ENCODE measurements around the gene MAPK8IP1.
A peak's percentile ranks its signal among the peaks of the same experiment; 100 is the strongest.

Gene MAPK8IP1

GRCh38 chr11:45869551-45869950 lies 15.9 kb upstream of the MAPK8IP1 start:
- H3K4me3 ChIP-seq (ENCODE audit: low read length): no peak overlapping the region
- no peaks in the 10 kb centered on the region for H3K27me3 ChIP-seq (ENCODE audit: control insufficient read depth, insufficient read depth, low read length)
- no peaks in the 10 kb centered on the region for H3K4me1 ChIP-seq (ENCODE audit: control insufficient read depth, insufficient read depth, low read length)
- no peak overlapping the region for H3K27ac ChIP-seq (ENCODE audit: low read depth, low read length)
- no peak overlapping the region for H3K9ac ChIP-seq (ENCODE audit: low read length)
- peaks cover 57% of the 10 kb centered on the region for H3K36me3 ChIP-seq (ENCODE audit: control insufficient read depth, insufficient read depth, low read length)

DNA sequence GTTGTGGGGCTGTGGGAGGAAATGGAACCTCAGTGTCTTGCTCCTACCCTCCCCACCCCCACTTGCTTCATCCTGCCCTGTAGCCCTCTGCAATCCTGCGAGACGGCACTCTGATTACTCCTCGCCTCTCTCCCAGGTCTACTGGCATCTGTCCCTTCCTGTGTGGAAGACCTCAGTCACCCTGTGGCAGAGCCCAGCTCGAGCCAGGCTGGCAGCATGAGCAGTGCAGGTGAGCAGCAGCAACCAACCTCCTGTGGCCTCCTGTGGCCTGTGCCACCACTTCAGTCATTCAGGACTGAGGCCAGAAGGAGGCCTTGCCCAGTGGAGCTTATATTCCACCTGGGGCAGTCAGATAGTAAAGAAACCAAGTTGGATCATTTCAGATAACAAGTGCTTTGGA lies 14.7 kb upstream of the MAPK8IP1 start:
- H3K36me3 ChIP-seq (ENCODE audit: control insufficient read depth, insufficient read depth, low read length): peaks cover 56% of the 10 kb centered on the region

GRCh38 chr11:45871638-45872037 lies 13.8 kb upstream of the MAPK8IP1 start:
- Histone ChIP-seq H3K27ac (ENCODE audit: low read depth, low read length) (no peak overlapping the region), H3K27me3 (ENCODE audit: control insufficient read depth, insufficient read depth, low read length) (no peaks in the 10 kb centered on the region), H3K4me1 (ENCODE audit: control insufficient read depth, insufficient read depth, low read length) (no peaks in the 10 kb centered on the region), H3K9ac (ENCODE audit: low read length) (no peak overlapping the region), H3K4me3 (ENCODE audit: low read length) (no peak overlapping the region), H3K36me3 (ENCODE audit: control insufficient read depth, insufficient read depth, low read length) (peaks cover 49% of the 10 kb centered on the region)

More for the DNA sequence above, 14.7 kb upstream of the MAPK8IP1 start:
- H3K4me3 ChIP-seq (ENCODE audit: low read length): no peak overlapping the region
- no peak overlapping the region for H3K27ac ChIP-seq (ENCODE audit: low read depth, low read length)
- H3K4me1 ChIP-seq (ENCODE audit: control insufficient read depth, insufficient read depth, low read length): no peaks in the 10 kb centered on the region
- H3K9ac ChIP-seq (ENCODE audit: low read length): no peak overlapping the region
- H3K27me3 ChIP-seq (ENCODE audit: control insufficient read depth, insufficient read depth, low read length): no peaks in the 10 kb centered on the region

GRCh38 chr11:45872651-45873356 lies 12.6 kb upstream of the MAPK8IP1 start:
- no peak overlapping the region for H3K27ac ChIP-seq (ENCODE audit: low read depth, low read length)
- H3K4me1 ChIP-seq (ENCODE audit: control insufficient read depth, insufficient read depth, low read length): no peaks in the 10 kb centered on the region
- no peaks in the 10 kb centered on the region for H3K27me3 ChIP-seq (ENCODE audit: control insufficient read depth, insufficient read depth, low read length)

GRCh38 chr11:45876401-45876800 lies 9.1 kb upstream of the MAPK8IP1 start:
- no peaks in the 10 kb centered on the region for H3K27me3 ChIP-seq (ENCODE audit: control insufficient read depth, insufficient read depth, low read length)
- H3K27ac ChIP-seq (ENCODE audit: low read depth, low read length): no peak overlapping the region
- H3K4me1 ChIP-seq (ENCODE audit: control insufficient read depth, insufficient read depth, low read length): peaks cover 11% of the 10 kb centered on the region
- no peak overlapping the region for H3K4me3 ChIP-seq (ENCODE audit: low read length)
- no peak overlapping the region for H3K9ac ChIP-seq (ENCODE audit: low read length)
- peaks cover 31% of the 10 kb centered on the region for H3K36me3 ChIP-seq (ENCODE audit: control insufficient read depth, insufficient read depth, low read length)

More at GRCh38 chr11:45872651-45873356, 12.6 kb upstream of the MAPK8IP1 start:
- Histone ChIP-seq H3K4me3 (ENCODE audit: low read length) (no peak overlapping the region), H3K36me3 (ENCODE audit: control insufficient read depth, insufficient read depth, low read length) (peaks cover 51% of the 10 kb centered on the region), H3K9ac (ENCODE audit: low read length) (no peak overlapping the region)

- no peak overlapping the region for H3K4me3 ChIP-seq (ENCODE audit: low read length)
- peaks cover 32% of the 10 kb centered on the region for H3K36me3 ChIP-seq (ENCODE audit: control insufficient read depth, insufficient read depth, low read length)
- no peaks in the 10 kb centered on the region for H3K27me3 ChIP-seq (ENCODE audit: control insufficient read depth, insufficient read depth, low read length)
- no peak overlapping the region for H3K27ac ChIP-seq (ENCODE audit: low read depth, low read length)
- H3K9ac ChIP-seq (ENCODE audit: low read length): no peak overlapping the region
- peaks cover 13% of the 10 kb centered on the region for H3K4me1 ChIP-seq (ENCODE audit: control insufficient read depth, insufficient read depth, low read length)
Observed at GRCh38 chr11:45877221-45877620, 8.2 kb upstream of the MAPK8IP1 start.

- Histone ChIP-seq H3K27ac (ENCODE audit: low read depth, low read length) (no peak overlapping the region), H3K36me3 (ENCODE audit: control insufficient read depth, insufficient read depth, low read length) (peaks cover 29% of the 10 kb centered on the region), H3K4me3 (ENCODE audit: low read length) (no peak overlapping the region), H3K27me3 (ENCODE audit: control insufficient read depth, insufficient read depth, low read length) (no peaks in the 10 kb centered on the region), H3K9ac (ENCODE audit: low read length) (no peak overlapping the region), H3K4me1 (ENCODE audit: control insufficient read depth, insufficient read depth, low read length) (peaks cover 13% of the 10 kb centered on the region)
Observed at GRCh38 chr11:45877845-45878244, 7.6 kb upstream of the MAPK8IP1 start.

DNA sequence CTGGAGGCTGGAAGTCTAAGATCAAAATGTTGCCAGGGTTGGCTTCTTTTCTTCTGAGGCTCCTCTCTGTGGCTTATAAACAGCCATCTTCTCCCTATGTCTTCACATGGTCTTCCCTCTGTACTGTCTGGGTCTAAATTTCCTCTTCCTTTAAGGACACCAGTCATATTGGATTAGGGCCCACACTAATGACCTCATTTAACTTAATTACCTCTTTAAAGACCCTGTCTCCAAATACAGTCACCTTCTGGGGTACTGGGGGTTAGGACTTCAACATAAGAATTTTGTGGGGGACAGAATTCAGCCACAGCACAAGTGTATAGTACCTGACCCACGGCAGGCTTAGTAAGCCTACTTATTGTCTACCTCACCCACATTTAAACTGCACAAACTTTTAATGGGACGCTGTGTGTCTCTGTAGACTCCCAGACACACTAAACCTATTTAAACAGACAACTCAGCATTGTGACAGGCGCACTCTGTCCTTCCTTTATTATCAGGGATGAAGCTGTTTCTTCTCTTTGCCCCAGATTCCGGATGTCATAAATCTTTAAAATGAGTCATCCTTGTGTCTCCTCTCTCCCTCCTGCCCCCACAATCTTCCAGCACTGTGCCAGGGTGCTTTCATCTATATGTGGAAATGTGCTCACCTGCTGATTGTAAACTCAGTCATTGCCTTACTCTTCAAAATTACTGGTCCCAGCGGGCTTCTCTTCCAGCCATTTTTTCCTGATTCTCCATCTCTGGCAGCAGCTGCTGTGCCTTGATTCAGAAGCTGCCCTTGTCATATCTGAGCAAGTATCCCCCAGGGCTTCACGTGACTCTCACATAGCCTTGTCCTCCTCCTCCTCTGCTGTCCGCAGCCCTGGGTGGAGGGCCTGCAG lies 5.4 kb upstream of the MAPK8IP1 start:
- Histone ChIP-seq H3K4me3 (ENCODE audit: low read length) (no peak overlapping the region), H3K9ac (ENCODE audit: low read length) (no peak overlapping the region), H3K36me3 (ENCODE audit: control insufficient read depth, insufficient read depth, low read length) (peaks cover 24% of the 10 kb centered on the region), H3K4me1 (ENCODE audit: control insufficient read depth, insufficient read depth, low read length) (peaks cover 13% of the 10 kb centered on the region), H3K27me3 (ENCODE audit: control insufficient read depth, insufficient read depth, low read length) (no peaks in the 10 kb centered on the region), H3K27ac (ENCODE audit: low read depth, low read length) (peak overlapping the region; percentile 2)

DNA sequence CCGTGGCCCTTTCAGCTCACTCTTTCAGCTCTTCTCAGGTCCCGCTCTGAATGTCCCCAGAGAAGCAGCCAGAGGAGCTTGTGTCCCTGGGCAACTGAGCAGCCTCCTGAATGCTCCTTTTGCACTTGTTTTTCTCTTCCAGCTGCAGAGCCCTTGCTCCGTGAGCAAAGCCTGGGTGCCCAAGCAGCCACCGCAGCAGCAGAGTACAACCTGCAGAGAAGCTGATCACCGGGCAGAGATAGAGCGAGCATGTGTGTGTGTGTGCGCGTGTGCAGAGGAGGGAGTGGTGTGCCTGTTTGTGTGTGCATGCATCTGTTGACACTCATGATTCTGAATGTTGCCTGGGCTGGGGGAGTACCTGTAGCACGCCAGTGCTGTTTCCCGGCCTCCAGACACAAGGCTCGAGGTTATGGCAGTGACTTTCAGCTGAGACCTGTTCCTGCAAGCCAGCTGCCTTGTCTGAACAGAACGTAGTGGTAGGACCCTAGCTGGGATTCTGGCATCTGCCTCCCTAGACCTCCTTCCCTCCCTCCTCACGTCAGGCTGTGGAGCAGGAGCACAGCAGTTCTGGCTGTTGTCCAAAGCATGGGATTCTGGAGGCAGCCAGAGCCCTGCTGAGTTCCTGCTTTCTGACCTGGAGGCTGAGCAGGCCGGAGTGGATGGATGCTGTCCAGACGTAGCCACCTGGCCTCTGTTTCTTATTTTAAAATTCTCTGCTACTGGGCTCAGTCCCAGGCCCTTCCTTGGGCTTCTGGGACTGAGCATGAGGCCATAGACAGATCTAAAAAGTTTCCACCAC lies 4.5 kb upstream of the MAPK8IP1 start:
- Histone ChIP-seq H3K4me3 (ENCODE audit: low read length) (no peak overlapping the region), H3K27me3 (ENCODE audit: control insufficient read depth, insufficient read depth, low read length) (peaks cover under 1% of the 10 kb centered on the region), H3K9ac (ENCODE audit: low read length) (no peak overlapping the region), H3K4me1 (ENCODE audit: control insufficient read depth, insufficient read depth, low read length) (peaks cover 13% of the 10 kb centered on the region), H3K27ac (ENCODE audit: low read depth, low read length) (no peak overlapping the region), H3K36me3 (ENCODE audit: control insufficient read depth, insufficient read depth, low read length) (peaks cover 24% of the 10 kb centered on the region)

DNA sequence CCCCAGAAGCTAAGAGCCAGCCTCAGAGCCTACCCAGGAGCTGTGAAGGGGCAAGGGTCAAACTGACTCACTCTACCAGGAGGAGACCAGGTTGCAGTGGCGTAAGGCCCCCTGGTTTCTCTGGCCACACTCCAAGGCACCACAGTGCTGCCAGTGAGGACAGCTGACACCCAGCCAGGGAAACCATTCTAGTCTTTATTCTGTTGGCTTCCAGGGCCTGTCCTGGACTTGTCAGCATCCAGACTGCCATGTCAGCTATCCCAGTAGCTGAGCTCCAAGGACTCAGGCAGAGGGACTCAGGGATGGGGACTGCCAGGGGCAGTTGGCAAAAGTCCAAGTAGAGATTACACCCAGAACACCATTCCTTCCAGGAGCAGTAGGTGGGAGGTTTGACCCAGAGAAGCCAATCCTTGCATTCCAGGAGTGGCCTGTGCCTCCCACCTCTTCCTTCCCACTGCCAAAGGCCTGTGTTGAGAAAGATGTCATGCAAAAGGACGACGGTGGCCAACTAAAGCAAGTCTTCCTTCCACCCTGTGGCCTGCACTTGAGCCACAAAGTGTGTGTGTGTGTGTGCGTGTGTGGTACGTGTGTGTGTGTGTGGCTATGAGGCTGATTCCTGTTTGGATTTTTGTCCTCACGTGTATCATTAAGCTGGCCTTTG lies 3.6 kb upstream of the MAPK8IP1 start:
- H3K4me1 ChIP-seq (ENCODE audit: control insufficient read depth, insufficient read depth, low read length): peaks cover 13% of the 10 kb centered on the region
- peaks cover 22% of the 10 kb centered on the region for H3K36me3 ChIP-seq (ENCODE audit: control insufficient read depth, insufficient read depth, low read length)
- H3K27ac ChIP-seq (ENCODE audit: low read depth, low read length): no peak overlapping the region

DNA sequence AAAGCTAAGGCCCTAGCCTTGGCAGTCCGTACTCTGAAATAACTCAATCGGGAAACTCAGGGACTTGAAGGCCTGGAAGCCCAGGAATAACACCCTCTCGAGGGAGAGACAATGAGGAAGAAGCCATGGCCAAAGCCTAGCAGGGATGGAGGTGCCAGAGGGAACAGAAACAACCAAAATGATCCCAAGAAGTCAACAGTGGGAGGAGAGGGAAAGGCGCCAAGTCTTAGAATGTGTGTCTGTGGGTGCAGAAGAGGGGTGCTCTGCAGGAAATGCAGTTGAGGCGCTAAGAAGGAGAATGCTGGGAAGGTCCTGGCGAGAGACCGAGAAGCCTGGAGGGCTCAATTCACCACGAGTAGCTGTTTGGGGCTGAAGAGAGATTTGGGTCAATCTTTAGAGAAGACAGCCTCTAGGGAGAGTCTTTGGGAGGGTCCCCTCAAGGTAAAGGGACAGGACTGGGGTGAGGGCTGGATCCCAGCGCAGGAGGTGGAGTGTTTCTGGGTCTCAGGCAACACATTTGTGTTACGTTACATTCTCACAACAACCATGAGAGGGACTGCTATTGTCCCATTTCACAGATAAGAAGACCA lies 760 bp upstream of the MAPK8IP1 start:
- no peak overlapping the region for H3K27ac ChIP-seq (ENCODE audit: low read depth, low read length)
- H3K27me3 ChIP-seq (ENCODE audit: control insufficient read depth, insufficient read depth, low read length): peaks cover 2% of the 10 kb centered on the region
- H3K4me1 ChIP-seq (ENCODE audit: control insufficient read depth, insufficient read depth, low read length): peaks cover 13% of the 10 kb centered on the region
- H3K36me3 ChIP-seq (ENCODE audit: control insufficient read depth, insufficient read depth, low read length): peaks cover 12% of the 10 kb centered on the region
- H3K4me3 ChIP-seq (ENCODE audit: low read length): no peak overlapping the region
- H3K9ac ChIP-seq (ENCODE audit: low read length): no peak overlapping the region

More for the DNA sequence above, 3.6 kb upstream of the MAPK8IP1 start:
- H3K9ac ChIP-seq (ENCODE audit: low read length): no peak overlapping the region
- H3K27me3 ChIP-seq (ENCODE audit: control insufficient read depth, insufficient read depth, low read length): peaks cover 2% of the 10 kb centered on the region
- H3K4me3 ChIP-seq (ENCODE audit: low read length): no peak overlapping the region
